Loucy (cell line): ENCODE measurements around the gene CAMK2A.

ENCODE experiments used
- CTCF ChIP-seq: fragments of 200-600 bp; sonication (generic); conservative IDR thresholded peaks from 2 replicates; pipeline ENCODE4 v1.5.1; 2014; ENCODE audit warnings: mild to moderate bottlenecking, antibody characterized with exemption, low read length
- EZH2phosphoT487 ChIP-seq: fragments of 200-600 bp; IDR thresholded peaks from 2 replicates; pipeline ENCODE4 v1.6.1; 2018; ENCODE audit warnings: antibody characterized with exemption, mild to moderate bottlenecking, moderate library complexity, borderline replicate concordance

GRCh38 chr5:150263801-150264621 is 25.6 kb downstream of the CAMK2A start:
- TF ChIP-seq CTCF (no peak), EZH2phosphoT487 (no peak)
